Stimulated activated CD4-positive, alpha-beta T cell treated with anti-CD3 and anti-CD28 coated beads, Interleukin-4, amount 100 ng/mL, for 1 hour (primary cell): ENCODE results near the gene GJD4.

Source experiments
- DNase-seq: peaks from one replicate; pipeline ENCODE4 v3.0.0-alpha.2; 2020

Gene GJD4

GRCh38 chr10:35579726-35580422, 25.3 kb upstream of the GJD4 start:
- no peak for DNase-seq

- DNase-seq = no peak
These were observed 24.7 kb upstream of the GJD4 start for GRCh38 chr10:35580423-35580770.

GRCh38 chr10:35581655-35582054, 23.5 kb upstream of the GJD4 start:
- no peak for DNase-seq

- no peak for DNase-seq
These were observed 20.2 kb upstream of the GJD4 start for GRCh38 chr10:35584946-35585345.

GRCh38 chr10:35585356-35585755, 19.8 kb upstream of the GJD4 start:
- DNase-seq = no peak

GRCh38 chr10:35585903-35586535, 19.1 kb upstream of the GJD4 start:
- no peak for DNase-seq

- DNase-seq = no peak
These were observed 16.3 kb upstream of the GJD4 start for GRCh38 chr10:35588836-35589235.

- DNase-seq = no peak
These were observed 12.7 kb upstream of the GJD4 start for GRCh38 chr10:35592441-35592840.

- DNase-seq = no peak
These were observed 10.7 kb upstream of the GJD4 start for GRCh38 chr10:35594115-35595079.

- no peak for DNase-seq
These were observed 10.0 kb upstream of the GJD4 start for GRCh38 chr10:35595106-35595505.

GRCh38 chr10:35598379-35598778, 6.8 kb upstream of the GJD4 start:
- DNase-seq = no peak

- no peak for DNase-seq
These were observed 4.9 kb upstream of the GJD4 start for GRCh38 chr10:35600193-35600592.

- no peak for DNase-seq
These were observed 1.3 kb downstream of the GJD4 start for GRCh38 chr10:35606430-35606829.

GRCh38 chr10:35607475-35608327, 2.6 kb downstream of the GJD4 start:
- DNase-seq = no peak

GRCh38 chr10:35608328-35608672, 3.2 kb downstream of the GJD4 start:
- no peak for DNase-seq

- no peak for DNase-seq
These were observed 6.6 kb downstream of the GJD4 start for GRCh38 chr10:35611750-35612149.

- no peak for DNase-seq
These were observed 7.4 kb downstream of the GJD4 start for GRCh38 chr10:35612385-35613106.

- DNase-seq = no peak
These were observed 7.9 kb downstream of the GJD4 start for GRCh38 chr10:35613107-35613440.

- DNase-seq = no peak
These were observed 8.6 kb downstream of the GJD4 start for GRCh38 chr10:35613597-35614226.

GRCh38 chr10:35614312-35614711, 9.2 kb downstream of the GJD4 start:
- DNase-seq = no peak

- DNase-seq = no peak
These were observed 21.9 kb downstream of the GJD4 start for GRCh38 chr10:35626971-35627507.

- DNase-seq = no peak
These were observed 26.3 kb downstream of the GJD4 start for GRCh38 chr10:35631404-35631803.
